HG03139 (cell line): ENCODE results near the gene FNTB.

Experiments used
- ATAC-seq: cut with Tn5 transposase; IDR thresholded peaks from one replicate; pipeline ENCODE4 v1.9.1; 2021; ENCODE audit not compliant: unreplicated experiment

FNTB gene

DNA sequence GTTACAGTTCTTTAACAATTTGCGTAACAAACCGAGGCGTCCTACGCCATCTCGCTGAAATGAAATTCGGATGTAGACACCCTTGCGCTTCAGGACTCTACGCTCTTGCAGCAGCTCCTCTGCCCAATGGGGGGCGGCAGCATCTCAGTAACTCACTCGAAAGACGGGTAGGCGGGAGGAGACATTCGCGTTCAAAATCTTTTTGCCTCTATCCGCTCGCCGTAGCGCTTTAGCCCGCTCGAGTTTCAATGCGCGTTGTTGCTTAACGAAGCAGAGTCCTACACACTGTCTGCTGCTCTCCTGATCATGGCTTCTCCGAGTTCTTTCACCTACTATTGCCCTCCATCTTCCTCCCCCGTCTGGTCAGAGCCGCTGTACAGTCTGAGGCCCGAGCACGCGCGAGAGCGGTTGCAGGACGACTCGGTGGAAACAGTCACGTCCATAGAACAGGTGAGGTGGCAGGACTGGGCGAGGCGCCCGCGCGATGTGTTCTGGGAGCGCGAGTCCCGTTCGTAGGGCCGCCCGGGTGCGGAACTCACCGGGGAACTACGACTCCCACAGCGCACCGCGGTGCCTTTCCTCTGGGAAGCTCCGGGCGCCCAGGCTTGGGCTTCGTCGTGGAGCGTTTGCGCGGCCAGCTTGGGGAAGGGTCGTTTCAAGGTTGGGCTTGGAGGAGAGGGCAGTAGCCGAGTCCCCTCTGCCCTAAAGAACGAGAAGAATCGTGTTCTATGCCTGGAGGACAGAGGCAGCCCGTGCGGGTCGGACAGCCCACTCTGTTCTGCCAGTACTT, at the start of gene FNTB:
Gene FNTB, plus strand, starts transcription at position 248 of the 790 bp plus-strand sequence. Its CDS starts 59 bp downstream, at position 307.
- peak; percentile 87 for ATAC-seq

- no peak for ATAC-seq
Measured at GRCh38 chr14:64937171-64937820, 49.4 kb upstream of the FNTB start.

DNA sequence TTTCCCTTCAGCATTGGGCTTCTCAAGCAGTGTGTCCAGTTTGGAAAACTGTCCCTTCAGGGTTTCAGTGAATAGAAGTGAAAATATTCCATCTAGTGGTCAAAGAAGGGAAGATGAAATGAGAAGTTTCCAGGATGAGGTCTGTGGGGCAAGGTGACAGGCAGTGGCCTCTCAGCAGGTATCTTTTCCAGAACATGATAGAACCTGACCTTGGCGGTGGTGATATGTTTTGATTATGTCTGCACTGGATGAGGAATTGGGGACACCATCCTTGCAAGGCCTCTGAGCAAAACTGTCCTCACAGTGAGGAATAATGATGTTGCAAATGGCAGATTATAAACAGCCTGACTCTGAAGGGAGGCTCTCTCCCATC, 48.9 kb upstream of the FNTB start:
- no peak for ATAC-seq

DNA sequence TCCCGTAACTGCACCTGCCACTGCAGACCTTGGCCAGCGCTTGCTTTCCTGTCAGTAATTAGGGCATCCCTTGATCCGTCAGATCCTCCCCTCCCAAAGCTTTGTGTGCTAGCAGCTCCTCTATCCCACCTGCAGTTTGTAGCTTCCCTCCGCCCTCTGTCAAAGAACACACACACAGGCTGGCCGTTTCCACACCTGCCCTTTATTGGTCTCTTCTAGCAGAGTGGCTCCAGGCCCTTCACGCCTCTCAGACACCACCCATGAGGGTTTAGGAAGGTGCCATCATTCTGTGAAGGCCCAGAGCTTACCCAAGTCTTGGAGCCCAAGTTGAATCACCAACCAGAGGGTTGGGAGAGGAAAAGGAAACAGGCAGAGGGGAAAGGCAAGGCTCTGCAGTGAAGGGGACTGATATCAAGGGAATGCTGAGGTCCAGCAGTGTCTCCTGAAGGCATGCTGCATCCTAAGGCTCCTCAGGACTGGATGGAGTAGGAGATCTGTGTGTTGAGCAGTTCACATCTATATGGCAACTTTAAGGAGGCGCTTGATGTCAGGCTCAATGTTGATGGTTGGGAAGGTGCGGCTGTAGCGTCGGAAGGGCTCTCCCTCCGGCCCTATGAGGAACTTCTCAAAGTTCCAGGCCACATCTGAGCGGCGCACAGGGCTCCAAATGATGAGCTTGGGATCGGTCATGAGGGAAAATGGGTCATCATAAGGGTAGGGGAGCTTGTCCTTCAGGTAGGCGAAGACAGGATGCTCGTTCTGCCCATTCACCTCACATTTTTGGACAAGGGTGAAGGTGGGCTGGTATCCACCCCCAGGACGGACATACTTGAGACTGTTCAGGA, 47.5 kb upstream of the FNTB start:
- no peak for ATAC-seq

GRCh38 chr14:64939817-64940190, 46.9 kb upstream of the FNTB start:
- ATAC-seq: no peak

DNA sequence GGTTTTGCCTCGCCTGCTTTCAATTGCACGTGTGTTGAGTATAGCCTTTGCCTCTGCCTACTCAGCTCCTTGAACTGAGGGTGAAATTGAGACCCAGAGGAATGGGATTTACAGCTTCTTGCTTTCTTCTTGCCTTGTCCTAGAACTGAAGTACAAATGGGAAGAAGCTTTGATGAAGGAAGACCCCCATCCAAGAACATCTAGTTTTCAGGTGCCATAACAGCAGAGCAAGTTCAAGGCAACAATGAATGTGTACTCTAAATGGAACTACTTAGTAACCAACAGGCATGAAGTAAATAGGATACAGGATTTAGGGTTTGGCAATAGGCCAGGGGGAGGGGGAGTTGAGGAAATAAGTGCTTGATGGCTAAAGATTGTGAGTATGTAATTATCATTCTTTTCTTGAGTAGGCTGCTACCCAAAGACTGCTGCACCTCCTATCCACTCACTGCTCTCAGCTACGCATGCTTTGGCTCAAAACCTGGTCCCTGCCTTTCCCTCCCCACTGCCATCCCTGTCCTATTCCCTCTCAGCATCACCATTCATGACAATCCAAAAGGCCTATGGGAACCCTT, 46.3 kb upstream of the FNTB start:
- no peak for ATAC-seq

- ATAC-seq: no peak
Measured at GRCh38 chr14:64942531-64943111, 44.1 kb upstream of the FNTB start, which contains the start of gene GPX2. Gene GPX2 (minus strand): TSS chr14:64942745. CDS start chr14:64942726, 19 bp downstream.

GRCh38 chr14:64943556-64943955, 43.1 kb upstream of the FNTB start:
- no peak for ATAC-seq

- ATAC-seq: no peak
Measured at GRCh38 chr14:64944041-64944440, 42.7 kb upstream of the FNTB start.

GRCh38 chr14:64944861-64945260, 41.8 kb upstream of the FNTB start:
- ATAC-seq: no peak

DNA sequence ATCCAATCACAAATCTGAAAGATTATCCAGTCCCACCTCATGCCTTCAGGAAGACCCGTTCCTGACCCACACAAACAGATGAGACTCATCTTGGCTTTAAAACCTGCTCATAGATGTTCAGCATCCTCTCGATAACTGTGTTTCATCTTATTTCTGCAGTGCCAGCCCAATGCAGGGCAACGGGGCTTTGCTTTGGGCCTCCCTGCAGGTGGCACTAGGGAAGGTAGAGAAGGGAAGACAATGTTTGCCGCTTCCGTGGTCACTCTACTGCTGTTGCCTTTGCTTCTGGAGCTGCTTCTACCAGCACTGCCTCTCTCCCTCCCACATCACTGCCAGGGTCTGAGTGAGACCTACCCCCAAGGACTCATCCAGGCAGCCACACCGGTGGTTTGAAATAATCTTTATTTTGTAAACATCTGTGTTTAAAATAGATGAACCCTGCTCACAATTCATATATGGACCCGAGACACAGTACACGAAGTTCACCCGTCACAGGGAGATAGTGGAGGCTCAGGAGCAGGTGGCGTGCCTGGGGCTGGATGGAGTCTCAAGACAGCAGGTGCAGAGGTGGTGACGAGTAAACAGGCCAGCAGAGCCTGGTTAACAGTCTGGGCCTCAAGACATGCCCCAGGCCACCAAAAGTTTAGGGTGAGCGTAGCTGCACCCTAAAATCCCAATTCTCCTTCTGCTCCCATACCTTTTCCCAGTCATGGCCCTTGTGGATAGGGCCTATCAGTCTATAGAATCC, 41.1 kb upstream of the FNTB start:
- ATAC-seq: no peak

DNA sequence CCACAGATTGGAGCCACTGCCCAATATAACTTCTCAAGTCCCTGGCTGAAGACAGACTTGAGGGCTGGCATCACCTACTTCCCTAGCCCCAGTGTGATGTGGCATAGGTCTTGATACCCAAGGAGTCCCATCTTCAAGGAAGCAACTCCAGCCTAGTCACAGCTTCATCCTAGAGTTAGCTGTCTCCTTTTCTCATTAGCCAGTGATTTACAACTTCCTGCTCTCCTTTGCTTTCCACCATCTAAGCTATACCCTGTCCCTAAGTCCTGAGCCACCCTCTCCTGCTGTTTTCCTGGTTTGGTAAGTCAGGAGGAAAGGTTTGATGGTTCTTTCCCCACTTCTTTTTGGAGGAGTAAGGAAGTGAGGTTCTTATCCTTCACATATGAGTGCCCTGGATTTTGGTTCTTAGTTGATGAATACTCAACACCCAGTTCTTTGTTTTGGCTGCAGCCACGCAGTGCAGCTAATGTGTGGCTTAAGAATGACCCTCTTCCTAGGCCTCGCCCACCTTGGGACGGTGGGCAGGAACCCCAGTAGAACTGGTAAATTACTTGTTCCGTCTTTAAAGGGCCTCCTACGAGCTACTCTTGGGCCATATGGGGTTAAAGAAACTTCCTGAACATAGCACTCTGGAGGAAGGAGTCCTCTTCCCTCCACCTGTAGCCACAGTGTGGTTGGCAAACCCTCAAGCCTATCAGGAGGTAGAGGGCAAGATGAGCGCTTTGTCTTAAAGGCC, 40.2 kb upstream of the FNTB start:
- no peak for ATAC-seq

GRCh38 chr14:64947710-64948611, 38.7 kb upstream of the FNTB start:
- no peak for ATAC-seq

DNA sequence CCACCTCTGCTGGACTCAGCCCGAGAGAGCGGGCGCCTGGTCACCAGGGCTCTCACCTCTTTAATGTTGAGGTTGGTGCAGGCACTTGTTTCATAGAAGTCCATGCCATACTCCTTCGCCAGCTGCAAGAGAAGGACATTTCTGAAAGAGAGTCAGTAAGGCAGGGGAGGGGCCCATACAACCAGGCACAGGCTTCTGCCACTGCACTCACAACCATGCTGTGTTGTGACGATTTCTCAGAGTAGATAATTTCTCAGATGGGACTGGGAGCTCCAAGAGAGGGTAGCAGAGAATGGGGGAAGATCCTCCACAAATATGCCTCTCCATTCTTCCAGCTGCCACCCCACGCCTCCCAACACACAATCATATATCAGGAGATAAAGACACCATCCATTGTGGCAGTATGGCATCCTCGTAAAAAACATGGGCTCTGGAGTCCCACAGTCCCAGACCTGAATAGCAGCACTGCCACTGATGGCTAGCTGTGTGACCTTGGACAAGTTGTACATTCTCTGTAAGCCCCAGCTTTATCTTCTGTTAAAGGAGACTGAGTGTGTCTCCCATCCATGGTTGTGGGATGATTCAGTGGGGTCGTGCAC, 38.0 kb upstream of the FNTB start:
- ATAC-seq: no peak

- ATAC-seq: no peak
Measured at GRCh38 chr14:64950889-64951288, 35.8 kb upstream of the FNTB start.

DNA sequence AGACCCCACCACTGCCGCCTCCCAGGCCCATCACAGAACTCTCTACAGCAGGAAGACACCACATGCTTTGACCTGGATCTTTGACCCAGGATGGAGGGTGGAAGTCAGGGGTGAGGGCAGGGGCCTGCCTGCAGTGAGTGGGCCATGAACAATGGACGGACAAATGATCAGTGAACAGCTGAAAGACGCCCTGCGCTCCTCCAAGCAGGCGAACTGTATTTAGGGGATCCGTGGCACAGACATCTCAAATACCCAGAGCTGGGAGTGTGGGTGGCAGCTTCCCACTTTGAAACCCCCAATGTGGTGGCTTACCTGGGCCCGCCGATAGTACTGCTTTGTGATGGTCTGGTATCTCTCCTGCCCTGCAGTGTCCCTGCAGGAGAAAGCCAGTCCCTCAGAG, 35.4 kb upstream of the FNTB start:
- ATAC-seq: no peak

GRCh38 chr14:64951724-64952123, 35.0 kb upstream of the FNTB start:
- ATAC-seq: no peak
